GM12872 (cell line): ENCODE measurements around the gene TMEM59L.

Source experiments
- CTCF ChIP-seq: IDR thresholded peaks from 3 replicates; pipeline ENCODE4 v1.5.1; 2011; ENCODE audit warnings: low read depth, mild to moderate bottlenecking, low read length, moderate library complexity; ENCODE audit not compliant: insufficient read depth

TMEM59L gene

GRCh38 chr19:18596752-18597157, 15.9 kb upstream of the TMEM59L start:
- no peak for TF ChIP-seq CTCF

GRCh38 chr19:18597809-18598660, 14.6 kb upstream of the TMEM59L start:
- no peak for TF ChIP-seq CTCF

- no peak for TF ChIP-seq CTCF
Measured at GRCh38 chr19:18599485-18599884, 13.2 kb upstream of the TMEM59L start.

- TF ChIP-seq CTCF: no peak
Measured at GRCh38 chr19:18601875-18602274, 10.8 kb upstream of the TMEM59L start.

GRCh38 chr19:18603255-18603957, 9.3 kb upstream of the TMEM59L start:
- peak; percentile 31; the same call in 2 of the 3 replicates for TF ChIP-seq CTCF

- no peak for TF ChIP-seq CTCF
Measured at GRCh38 chr19:18603958-18604819, 8.5 kb upstream of the TMEM59L start.

GRCh38 chr19:18604820-18605159, 7.9 kb upstream of the TMEM59L start:
- TF ChIP-seq CTCF: no peak
